GM19193 (cell line): ENCODE data around the gene METTL2A.

Experiments
- POLR2A ChIP-seq: IDR thresholded peaks from 4 replicates; pipeline ENCODE4 v1.6.1; 2011; ENCODE audit not compliant: insufficient read depth, insufficient read length; ENCODE audit errors: extremely low read depth

The METTL2A gene

DNA sequence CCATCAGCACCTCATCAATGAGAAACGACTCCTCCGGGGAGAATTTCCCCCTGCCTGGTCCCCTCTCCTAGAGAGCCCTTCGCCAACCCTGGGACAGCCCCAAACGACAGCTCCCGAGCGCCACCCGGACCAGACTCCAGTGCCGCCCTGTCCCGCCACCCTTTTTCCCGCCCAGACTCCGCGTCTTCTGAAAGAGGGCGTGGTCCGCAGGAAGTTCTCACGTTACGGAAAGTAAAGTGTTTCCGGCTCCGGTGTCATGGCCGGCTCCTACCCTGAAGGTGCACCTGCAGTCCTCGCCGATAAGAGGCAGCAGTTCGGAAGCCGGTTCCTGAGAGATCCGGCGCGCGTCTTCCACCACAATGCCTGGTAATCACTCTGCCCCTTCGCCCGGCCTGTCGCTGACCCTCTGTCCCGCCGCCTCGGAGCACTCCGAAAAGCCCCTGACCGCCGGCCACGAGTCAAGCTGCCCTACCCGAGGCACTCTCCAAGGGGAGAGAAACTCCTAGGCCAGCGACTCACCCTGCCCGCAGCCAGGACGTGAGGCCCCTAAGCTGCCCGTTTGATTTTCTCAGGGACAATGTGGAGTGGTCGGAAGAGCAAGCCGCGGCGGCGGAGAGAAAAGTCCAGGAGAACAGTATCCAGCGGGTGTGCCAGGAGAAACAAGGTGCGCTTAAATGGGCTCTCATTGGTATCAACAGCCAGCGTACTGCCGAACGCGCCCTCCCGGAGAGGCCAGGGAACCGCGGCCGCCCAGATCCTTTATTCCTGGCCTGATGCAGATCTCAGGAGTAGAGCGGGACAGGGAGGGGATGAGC, at the start of gene METTL2A:
METTL2A (plus strand) TSS at position 251 of the 815 bp plus-strand sequence; CDS start at position 257, 6 bp downstream.
- peak; percentile 66 for TF ChIP-seq POLR2A

DNA sequence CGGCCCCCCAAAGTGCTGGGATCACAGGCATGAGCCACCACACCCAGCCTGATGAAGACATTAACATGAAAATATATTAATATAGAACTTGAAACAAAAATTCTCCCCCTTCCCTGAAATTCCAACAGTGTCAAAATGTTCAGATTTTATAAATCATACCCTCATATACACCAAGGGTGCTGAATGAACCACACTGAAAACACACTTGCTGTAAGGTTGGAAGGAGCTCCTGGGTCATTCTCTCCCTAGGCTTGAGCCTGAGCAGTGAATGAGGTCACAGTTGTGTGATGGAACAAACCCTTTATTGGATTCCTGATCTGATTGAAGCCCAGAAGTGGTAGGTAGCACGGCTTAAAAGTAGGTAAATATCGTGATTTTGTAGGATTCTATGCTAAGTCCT, 43.4 kb upstream of the METTL2A start, which contains the start of gene EFCAB3:
EFCAB3 (plus strand) TSS at position 301 of the 400 bp plus-strand sequence. CDS start 2,427 bp downstream, outside the sequence.
- no peak for TF ChIP-seq POLR2A

GRCh38 chr17:62381561-62381960, 42.1 kb upstream of the METTL2A start:
- TF ChIP-seq POLR2A: no peak

DNA sequence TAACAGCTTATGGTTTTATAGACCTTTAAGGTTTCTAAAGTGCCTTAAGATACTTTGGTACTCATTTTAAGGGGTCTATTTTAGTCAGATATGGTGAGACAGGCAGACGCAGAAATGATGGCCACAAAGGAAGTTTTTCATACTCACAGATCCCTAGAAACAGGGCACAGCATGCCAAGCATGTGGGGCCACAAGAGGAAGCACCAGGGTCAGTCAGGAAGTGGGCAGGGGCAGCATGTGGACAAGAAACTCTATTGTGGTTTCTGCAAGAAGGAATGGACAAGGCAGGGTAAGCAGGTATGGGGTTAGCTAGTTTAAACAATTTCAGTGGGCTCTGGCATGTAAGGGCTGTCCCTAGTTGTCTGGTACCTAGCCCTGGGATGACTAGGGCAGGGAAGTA, 34.8 kb upstream of the METTL2A start:
- no peak for TF ChIP-seq POLR2A

DNA sequence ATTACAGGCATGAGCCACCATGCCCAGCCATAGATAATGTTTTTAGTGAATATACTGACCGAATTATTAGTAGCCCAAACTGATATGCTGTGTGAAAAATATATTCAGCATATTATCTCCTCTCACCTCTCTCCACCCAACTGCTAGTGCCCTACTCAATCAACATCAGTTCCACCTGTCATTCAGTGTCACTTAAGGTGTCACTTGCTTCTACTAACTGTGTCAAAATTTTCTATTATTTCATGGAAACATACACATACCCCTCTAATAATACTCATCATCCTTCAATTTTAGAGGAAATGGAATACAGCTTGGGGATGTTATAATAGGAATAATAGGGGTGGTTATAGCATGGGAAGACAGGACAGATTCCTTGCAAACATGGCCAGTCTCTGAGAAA, 30.8 kb upstream of the METTL2A start:
- no peak for TF ChIP-seq POLR2A

DNA sequence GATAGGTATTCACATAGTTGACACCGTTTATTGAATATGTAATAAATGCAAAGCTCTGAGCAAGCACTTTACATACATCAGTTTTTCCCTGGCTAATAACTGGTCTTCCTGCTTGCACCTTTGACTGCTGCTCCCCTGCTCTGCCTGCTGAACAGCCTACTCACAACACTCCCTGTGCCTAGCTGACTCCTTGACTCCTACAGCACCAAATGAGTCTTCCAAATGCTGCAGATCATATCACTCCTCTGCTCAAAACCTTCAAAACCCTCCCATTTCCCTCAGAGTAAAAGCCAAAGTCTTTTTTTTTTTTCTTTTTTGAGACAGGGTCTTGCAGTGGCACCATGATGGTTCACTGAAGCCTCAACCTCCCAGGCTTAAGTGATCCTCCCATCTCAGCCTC, 24.8 kb upstream of the METTL2A start:
- TF ChIP-seq POLR2A: no peak

DNA sequence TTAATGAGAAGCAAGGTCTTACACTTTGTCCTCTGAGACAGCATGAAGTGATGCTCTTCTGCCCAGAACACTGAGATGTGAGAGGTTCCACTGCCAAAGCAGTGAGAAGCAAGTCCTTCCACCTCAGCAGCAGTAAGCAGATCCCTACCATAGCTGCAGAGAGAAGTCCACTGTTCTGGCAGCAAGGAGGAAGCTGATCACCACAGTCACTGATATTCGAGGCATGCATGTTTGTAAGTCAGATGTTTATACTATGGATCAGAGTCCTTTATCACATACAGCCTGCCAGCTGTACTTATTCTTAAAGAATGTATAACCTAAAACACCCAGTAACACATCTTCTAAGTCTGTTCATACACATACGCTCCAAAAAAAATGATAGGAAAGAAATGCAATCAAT, 18.2 kb upstream of the METTL2A start:
- no peak for TF ChIP-seq POLR2A

DNA sequence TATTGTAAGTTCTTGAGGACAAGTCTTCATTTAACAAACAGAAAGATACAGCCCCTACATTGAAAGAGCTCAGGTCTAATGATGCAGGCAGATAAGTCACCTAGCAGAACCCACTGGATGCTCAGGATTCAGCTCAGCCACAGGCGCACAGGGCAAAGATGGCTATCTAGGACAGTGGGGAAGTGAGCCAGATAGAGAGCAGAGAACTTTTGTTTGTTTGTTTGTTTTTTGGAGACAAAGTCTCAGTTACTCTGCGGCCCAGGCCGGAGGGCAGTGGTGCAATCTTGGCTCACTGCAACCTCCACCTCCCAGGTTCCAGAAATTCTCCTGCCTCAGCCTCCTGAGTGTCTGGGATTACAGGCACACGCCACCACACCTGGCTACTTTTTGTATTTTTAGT, 20.4 kb downstream of the METTL2A start:
- TF ChIP-seq POLR2A: no peak

DNA sequence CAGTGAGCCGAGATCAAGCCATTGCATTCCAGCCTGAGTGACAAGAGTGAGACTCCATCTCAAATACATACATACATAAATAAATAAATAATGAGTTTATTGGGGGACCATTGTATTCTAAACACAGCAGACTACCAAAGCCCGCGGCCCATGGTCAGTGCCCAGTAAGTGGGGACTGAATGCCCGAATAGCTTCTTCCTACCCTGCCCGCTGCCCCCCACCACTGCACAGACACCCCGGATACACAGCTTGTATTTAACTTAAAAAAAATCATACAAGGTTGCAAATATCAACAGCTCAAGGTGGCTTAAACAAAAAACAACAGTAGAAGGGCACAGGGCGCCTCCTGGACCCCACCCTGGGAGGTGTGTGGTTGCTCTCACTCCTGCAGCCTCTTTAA, 32.3 kb downstream of the METTL2A start:
- TF ChIP-seq POLR2A: no peak

DNA sequence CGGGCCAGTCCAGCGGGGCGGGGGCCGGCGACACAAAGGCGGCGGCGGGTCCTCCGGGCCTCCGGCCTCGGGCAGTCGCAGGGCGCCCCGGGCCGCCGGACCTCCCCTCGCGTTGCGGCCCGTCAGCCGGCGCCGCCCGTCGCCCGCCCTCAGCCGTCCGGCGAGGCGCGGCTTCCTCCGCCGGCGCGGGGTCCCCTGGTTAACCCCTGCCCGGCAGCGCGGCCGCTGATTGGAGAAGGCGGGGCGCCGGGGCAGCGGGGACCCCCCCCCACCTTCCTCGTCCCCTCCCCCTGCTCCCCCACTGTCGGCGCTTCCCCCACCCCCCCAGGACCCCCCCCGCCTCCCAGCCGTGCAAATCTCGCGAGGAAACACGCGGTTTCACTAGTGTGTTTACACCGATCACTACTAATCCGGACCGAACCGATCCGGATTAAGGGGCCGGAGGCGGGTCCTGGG, 54.8 kb downstream of the METTL2A start, which contains the start of gene TLK2:
TLK2 (plus strand) TSS at position 402 of the 456 bp plus-strand sequence. CDS start 2,301 bp downstream, outside the sequence.
- TF ChIP-seq POLR2A: peak; percentile 79
